GM12892 (cell line): ENCODE data around the gene DNAAF5.
"Not testable (repeated sequence)": the region's sequence is repeated elsewhere in the genome, so short reads cannot be mapped to it uniquely, and the experiment has no call there.

Experiments used
- DNase-seq: peaks from one replicate; pipeline ENCODE4 v3.0.0; 2011; ENCODE audit not compliant: insufficient read length
- FAIRE-seq: peaks from 2 replicates; lab custom pipeline; 2011; peaks lifted over from hg19 to GRCh38; lab: Jason Lieb, UNC
- POLR2A ChIP-seq: IDR thresholded peaks from 2 replicates; pipeline ENCODE4 v1.6.1; 2011; ENCODE audit warnings: low read depth, low read length, control low read depth
- POLR2AphosphoS5 ChIP-seq: IDR thresholded peaks from 2 replicates; pipeline ENCODE4 v1.6.1; 2011; ENCODE audit warnings: low read depth, low read length, control low read depth
- TAF1 ChIP-seq: IDR thresholded peaks from 2 replicates; pipeline ENCODE4 v1.6.1; 2011; ENCODE audit warnings: low read depth, mild to moderate bottlenecking, control low read depth, low read length, borderline replicate concordance

The DNAAF5 gene

DNA sequence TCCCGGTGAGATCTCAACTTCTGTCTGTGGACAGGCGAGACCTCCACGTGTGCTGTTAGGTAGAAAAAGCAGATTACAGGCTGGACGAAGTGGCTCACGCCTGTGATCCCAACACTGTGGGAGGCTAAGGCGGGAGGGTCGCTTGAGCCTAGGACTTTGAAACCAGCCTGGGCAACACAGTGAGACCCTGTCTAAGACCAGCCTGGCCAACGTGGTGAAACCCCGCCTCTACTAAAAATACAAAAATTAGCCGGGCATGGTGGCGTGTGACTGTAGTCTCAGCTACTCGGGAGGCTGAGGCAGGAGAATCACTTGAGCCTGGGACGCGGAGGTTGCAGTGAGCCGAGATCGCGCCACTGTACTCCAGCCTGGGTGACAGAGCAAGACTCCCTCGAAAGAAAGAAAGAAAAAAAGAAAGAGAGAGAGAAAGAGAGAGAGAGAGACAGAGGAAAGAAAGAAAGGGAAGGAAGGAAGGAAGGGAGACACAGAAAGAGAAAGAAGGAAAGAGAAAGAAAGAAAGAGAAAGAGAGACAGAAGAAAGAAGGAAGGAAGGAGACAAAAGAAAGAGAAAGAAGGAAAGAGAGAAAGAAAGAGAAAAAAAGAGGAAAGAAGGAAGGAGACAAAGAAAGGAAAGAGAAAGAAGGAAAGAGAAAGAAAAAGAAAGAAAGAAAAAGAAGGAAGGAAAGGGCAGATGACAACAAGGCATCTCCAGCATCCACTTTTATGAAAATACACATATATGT, 76.2 kb downstream of the DNAAF5 start:
- TF ChIP-seq POLR2AphosphoS5 (no peak), TAF1 (no peak)
- DNase-seq (no peak), FAIRE-seq (no peak)

DNA sequence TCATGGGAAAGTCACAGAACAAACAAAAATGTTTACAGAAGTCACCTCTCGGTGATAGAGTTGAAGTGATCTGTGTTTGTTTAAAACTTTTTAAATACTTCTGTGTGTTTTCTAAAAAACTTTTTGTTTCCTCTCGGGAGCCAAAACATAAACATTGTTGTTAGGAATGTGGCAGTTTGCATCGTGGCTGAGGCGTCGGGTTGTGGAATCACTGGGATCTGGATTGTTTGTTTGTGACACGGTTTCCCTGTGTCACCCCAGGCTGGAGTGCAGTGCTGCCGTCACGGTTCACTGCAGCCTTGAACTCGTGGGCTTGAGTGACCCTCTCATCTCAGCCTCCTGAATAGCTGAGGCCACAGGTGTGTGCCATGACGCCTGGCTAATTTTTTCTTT, 76.7 kb downstream of the DNAAF5 start:
- TF ChIP-seq TAF1 = no peak
- TF ChIP-seq POLR2A = no peak
- no peak for TF ChIP-seq POLR2AphosphoS5
- DNase-seq = no peak
- no peak for FAIRE-seq

DNA sequence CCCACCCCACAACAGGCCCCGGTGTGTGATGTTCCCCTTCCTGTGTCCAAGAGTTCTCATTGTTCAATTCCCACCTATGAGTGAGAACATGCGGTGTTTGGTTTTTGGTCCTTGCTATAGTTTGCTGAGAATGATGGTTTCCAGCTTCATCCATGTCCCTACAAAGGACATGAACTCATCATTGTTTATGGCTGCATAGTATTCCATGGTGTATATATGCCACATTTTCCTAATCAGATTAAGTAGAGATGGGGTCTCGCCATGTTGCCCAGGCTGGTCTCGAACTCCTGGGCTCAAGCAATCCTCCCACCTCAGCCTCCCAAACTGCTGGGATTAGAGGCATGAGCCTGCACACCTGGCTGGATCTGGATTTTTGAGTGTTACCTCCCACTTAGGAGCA, 77.3 kb downstream of the DNAAF5 start:
- FAIRE-seq, DNase-seq: not testable (repeated sequence)

DNA sequence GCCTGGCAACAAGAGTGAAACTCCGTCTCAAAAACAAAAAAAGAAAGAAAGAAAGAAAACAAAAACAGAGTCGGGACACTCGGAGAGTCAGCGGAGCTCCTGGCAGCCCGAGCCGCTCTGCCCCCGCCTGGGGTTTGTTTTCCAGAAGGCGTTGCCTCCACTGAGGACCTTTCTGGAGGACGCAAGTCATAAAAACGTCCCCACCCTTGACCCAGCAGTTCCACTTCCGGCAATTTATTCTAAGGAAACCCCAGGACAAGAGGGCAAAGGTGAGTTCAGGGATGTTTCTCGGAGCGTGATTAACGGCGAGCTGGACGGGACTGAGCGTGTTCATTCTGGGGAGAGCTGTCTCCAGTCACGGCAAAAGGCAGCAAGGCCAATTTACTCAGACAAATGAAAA, 78.8 kb downstream of the DNAAF5 start:
- FAIRE-seq (no peak), DNase-seq (no peak)
- TF ChIP-seq POLR2A = no peak
- no peak for TF ChIP-seq TAF1
- no peak for TF ChIP-seq POLR2AphosphoS5

DNA sequence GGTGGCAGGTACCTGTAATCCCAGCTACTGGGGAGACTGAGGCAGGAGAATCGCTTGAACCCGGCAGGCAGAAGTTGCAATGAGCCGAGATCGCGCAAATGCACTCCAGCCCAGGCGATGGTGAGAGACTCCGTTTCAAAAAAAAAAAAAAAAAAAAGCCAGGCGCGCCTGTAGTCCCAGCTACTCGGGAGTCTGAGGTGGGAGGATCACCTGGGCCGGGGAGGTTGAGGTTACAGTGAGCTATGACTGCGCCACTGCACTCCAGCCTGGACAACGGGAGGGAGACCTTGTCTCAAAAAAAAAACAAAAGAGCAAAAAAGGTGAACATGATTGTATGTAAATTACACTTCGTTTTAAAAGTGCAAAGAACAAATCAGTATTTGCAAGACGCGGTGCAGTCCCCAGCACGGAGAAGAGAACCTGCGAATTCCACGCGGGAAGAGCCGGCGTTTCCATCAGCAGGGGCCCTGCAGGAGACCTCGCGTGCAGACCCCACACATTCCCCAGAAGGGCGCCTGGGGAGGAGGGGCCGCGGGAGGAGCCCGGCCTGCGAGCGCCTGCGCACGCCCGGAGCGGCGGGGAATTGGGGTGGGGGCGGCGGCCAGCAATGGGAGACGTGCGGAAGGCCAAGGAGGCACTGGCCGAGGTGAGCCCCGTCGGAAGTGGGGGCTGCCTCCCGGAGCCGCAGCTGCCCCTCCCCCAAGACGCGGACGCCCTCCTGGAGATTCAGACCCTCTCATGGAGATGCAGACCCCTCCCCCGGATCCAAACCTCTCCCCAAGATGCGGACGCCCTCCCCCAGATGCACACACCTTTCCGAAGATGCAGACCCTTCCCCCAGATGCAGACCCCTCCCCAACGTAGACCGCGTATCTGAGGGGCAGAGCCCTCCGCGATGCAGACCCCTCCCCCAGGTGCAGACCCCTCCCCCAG, 89.1 kb downstream of the DNAAF5 start:
- FAIRE-seq = no peak

DNA sequence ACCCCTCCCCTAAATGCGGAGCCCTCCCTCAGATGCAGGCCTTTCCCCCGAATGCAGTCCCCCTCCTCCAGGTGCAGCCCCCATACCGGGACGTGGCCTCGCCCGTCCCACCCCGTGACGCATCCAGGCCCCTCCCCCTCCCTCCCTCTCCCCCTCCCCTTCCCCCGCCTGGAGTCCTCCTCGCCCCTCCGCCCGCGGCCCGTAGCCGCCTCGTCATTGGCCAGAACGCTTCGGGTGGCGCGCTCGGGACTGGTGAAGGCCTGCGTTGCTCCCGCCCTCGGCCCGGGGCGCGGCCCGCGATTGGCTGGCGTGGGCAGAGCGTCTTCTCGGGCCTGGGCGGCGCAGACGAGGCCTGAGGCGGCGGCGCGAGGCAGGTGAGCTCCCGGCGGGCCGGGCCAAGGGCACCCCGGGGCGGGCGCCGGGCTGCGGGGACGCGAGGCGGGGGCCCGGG, 89.8 kb downstream of the DNAAF5 start:
- peak; percentile 92 for FAIRE-seq

More for the DNA sequence above, 89.1 kb downstream of the DNAAF5 start:
- DNase-seq = no peak
- no peak for TF ChIP-seq POLR2A
- no peak for TF ChIP-seq TAF1

DNA sequence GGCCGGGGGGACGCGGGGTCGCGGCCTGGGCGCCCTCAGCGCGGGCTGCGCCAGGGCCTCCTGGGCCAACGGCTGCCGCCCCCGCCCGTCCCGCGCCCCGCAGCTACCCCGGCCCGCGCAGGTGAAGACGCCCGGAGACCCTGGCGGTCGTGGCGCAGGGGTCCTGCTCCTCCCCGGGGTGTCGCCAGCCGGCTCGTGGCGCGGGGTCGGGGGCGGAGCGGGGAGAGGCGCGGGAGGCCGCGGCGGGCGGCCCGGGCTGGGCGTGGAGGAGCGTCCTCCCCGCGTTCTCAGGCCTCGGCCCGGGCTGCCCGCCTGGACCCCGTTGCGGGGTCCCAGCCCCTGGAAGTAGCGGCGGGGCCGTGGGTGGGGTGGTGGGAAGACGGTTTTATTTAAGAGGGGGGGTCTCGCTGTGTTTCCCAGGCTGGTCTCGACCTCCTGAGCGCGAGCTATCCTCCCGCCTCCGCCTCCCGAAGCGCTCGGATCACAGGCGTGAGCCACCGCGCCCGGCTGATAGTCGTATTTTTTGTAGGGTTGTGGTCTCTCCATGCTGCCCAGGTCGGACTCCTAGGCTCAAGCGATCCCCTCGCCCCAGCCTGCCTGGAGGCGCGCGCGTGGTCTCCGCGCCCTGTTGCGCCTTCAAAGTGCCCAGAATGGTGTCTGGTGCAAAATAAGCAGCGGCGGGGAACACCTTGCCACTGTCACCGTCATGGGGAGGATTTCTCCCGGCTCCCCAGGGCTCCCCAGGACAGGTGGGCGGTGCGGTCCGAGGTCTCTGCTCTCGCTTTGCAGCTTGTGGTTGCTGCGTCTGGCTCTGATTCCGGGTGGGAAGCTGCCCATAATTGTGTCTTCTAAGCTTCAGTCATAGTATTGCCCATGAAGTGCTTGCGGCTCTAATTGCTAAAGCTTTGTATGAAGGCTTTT, 90.5 kb downstream of the DNAAF5 start:
- DNase-seq = peak; percentile 43
- TF ChIP-seq POLR2A (no peak; the same call in none of the 2 replicates), TAF1 (no peak), POLR2AphosphoS5 (no peak)
- no peak for FAIRE-seq

More for the DNA sequence above, 89.8 kb downstream of the DNAAF5 start:
- DNase-seq = peak; percentile 98
- peak; percentile 74; the same call in 1 of the 2 replicates for TF ChIP-seq POLR2A
- TF ChIP-seq POLR2AphosphoS5 = no peak; the same call in 1 of the 2 replicates
- TF ChIP-seq TAF1 = peak; percentile 41; the same call in 1 of the 2 replicates

DNA sequence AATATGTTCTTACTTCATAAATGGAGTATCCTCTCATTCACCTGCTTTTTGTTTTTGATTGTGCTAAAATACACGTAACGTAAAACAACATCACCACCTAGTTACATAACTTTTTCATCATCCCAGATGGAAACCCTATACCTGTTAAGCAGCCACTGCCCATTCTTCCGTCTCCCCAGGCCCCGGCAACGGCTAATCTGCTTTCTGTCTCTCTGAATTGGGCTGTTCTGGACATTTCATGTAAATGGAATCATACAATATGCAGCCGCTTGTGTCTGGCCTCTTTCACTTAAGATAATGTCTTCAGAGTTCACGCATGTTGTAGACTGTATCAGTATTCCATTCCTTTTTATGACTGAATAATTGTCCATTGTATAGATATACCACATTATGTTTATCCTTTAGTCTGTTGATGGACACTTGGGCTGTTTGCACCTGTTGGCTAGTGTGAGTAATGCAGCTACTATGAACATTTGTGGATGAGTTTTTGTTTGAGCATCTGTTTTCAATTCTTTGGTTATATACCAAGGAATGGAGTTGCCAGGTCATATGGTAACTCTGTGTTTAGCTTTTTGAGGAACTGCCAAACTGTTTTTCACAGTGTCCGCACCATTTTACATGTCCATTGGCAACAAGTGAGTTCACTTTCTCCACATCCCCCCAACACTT, 91.7 kb downstream of the DNAAF5 start:
- DNase-seq (no peak), FAIRE-seq (peak; percentile 72)
- TF ChIP-seq TAF1 (no peak), POLR2AphosphoS5 (no peak), POLR2A (no peak)

DNA sequence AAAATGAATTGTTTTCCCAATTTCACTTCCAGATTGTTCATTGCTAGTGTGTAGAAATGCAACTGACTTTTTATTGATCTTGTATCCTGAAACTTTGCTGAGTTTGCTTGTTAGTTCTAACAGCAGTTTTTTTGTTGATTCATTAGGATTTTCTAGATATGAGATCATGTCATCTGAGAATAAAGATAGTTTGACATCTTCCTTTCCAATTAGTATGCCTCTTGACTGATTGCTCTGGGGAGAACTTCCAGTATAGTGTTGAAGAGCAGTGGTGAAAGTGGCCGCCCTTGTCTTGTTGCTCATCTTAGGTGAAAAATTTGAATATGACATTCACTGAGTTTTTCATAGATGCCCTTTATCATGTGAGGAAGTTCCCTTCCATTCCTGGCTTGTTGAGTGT, 93.8 kb downstream of the DNAAF5 start:
- no peak for FAIRE-seq
- TF ChIP-seq POLR2AphosphoS5 (no peak), POLR2A (no peak), TAF1 (no peak)
- DNase-seq = no peak

DNA sequence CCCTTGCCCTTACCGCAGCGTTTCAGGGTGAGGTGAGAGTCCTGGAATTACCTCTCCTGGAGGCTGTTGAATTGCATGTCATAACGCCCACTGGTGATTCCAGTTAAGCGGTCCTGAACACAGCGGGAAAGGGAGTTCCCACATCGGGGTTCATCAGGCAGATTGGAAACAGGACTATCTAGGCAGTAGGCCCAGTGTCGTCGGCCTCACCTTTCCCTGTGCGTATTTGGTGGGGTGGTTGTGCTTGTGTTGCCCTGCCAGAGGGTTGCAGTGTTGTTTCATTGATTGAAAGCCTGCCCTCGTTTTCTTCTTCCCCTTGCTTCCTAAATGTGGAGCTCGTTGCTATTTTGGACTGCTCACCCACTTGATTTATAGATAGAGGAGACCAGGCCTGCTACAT, 95.2 kb downstream of the DNAAF5 start:
- no peak for FAIRE-seq
- TF ChIP-seq POLR2A = no peak
- TF ChIP-seq TAF1 = no peak
- TF ChIP-seq POLR2AphosphoS5 = no peak
- DNase-seq = no peak
